Liver (tissue), 3 donors: ENCODE results near the gene TMEM161B.

ENCODE experiments used
- EGR1 ChIP-seq, 2 donors: IDR thresholded peaks; 2 replicates each; pipeline ENCODE4 v1.6.1; 2016 to 2018; ENCODE audit warnings: antibody characterized with exemption in 2 of 2, low read depth in 2 of 2
- GABPA ChIP-seq, 2 donors: IDR thresholded peaks in 1 of 2; conservative IDR thresholded peaks in 1 of 2; 2 replicates each; pipeline ENCODE4 v1.6.1; 2016; ENCODE audit warnings: antibody characterized with exemption in 2 of 2, mild to moderate bottlenecking in 1 of 2, moderate library complexity in 1 of 2
- JUND ChIP-seq, 2 donors: IDR thresholded peaks; 2 replicates each; pipeline ENCODE4 v1.6.1; 2016; ENCODE audit warnings: antibody characterized with exemption in 2 of 2
- RAD21 ChIP-seq, 2 donors: IDR thresholded peaks; 2 replicates each; pipeline ENCODE4 v1.6.1; 2016; ENCODE audit warnings: antibody characterized with exemption in 2 of 2, mild to moderate bottlenecking in 2 of 2
- YY1 ChIP-seq: IDR thresholded peaks from 2 replicates; pipeline ENCODE4 v1.6.1; 2016; ENCODE audit warnings: antibody characterized with exemption, mild to moderate bottlenecking
- TF ChIP-seq, protein P1 (sequence below): fragments of 150-350 bp; IDR thresholded peaks from 2 replicates; pipeline ENCODE4 v1.5.1; 2017; ENCODE audit warnings: improper control_type of control experiment, low read depth, low read length; ENCODE audit not compliant: missing input control
- TF ChIP-seq, protein P2 (sequence below): IDR thresholded peaks from 2 replicates; pipeline ENCODE4 v1.6.1; 2016; ENCODE audit warnings: antibody characterized with exemption
- donor health status: healthy.
- donor health status: healthy.

DNA sequence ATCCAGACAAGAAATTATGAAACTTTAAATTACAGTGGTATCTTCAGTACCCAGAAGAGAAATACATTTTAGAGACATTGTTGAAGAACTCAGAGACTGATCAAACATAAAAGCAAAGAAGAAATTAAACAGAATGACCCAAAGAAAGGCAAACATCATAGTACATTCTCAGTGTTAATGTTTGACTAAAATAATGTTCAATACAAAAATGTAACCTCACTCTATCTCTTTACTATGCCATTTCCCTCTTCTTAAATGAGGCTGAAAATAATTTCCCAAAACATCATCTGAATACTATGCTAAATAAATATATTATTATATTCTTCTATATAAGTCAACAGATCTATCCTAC, 22.8 kb downstream of the TMEM161B start:
- TF ChIP-seq, protein P1, sequence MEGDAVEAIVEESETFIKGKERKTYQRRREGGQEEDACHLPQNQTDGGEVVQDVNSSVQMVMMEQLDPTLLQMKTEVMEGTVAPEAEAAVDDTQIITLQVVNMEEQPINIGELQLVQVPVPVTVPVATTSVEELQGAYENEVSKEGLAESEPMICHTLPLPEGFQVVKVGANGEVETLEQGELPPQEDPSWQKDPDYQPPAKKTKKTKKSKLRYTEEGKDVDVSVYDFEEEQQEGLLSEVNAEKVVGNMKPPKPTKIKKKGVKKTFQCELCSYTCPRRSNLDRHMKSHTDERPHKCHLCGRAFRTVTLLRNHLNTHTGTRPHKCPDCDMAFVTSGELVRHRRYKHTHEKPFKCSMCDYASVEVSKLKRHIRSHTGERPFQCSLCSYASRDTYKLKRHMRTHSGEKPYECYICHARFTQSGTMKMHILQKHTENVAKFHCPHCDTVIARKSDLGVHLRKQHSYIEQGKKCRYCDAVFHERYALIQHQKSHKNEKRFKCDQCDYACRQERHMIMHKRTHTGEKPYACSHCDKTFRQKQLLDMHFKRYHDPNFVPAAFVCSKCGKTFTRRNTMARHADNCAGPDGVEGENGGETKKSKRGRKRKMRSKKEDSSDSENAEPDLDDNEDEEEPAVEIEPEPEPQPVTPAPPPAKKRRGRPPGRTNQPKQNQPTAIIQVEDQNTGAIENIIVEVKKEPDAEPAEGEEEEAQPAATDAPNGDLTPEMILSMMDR, result no peak
- no peak for TF ChIP-seq JUND (IDR thresholded peaks at IDR 0.05)
- TF ChIP-seq RAD21 (IDR thresholded peaks at IDR 0.05), result no peak
- no peak for TF ChIP-seq GABPA (IDR thresholded peaks at IDR 0.05 in 1 of 2, conservative IDR thresholded peaks at IDR 0.05 in 1 of 2)
- TF ChIP-seq, protein P2, sequence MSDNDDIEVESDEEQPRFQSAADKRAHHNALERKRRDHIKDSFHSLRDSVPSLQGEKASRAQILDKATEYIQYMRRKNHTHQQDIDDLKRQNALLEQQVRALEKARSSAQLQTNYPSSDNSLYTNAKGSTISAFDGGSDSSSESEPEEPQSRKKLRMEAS, result no peak
- TF ChIP-seq YY1, result no peak
- TF ChIP-seq EGR1 (IDR thresholded peaks at IDR 0.05; ENCODE audit: low read depth in 2 of 2), result no peak
